Loucy (cell line): Measurements from ENCODE around the gene OSBP.

Source experiments
- CTCF ChIP-seq: fragments of 200-600 bp; sonication (generic); conservative IDR thresholded peaks from 2 replicates; pipeline ENCODE4 v1.5.1; 2014; ENCODE audit warnings: mild to moderate bottlenecking, antibody characterized with exemption, low read length
- EZH2phosphoT487 ChIP-seq: fragments of 200-600 bp; IDR thresholded peaks from 2 replicates; pipeline ENCODE4 v1.6.1; 2018; ENCODE audit warnings: antibody characterized with exemption, mild to moderate bottlenecking, moderate library complexity, borderline replicate concordance

GRCh38 chr11:59562292-59562691 lies 53.3 kb downstream of the OSBP start:
- no peak for TF ChIP-seq CTCF
- TF ChIP-seq EZH2phosphoT487: no peak
